Testis (tissue), 3 donors: Measurements from ENCODE around the gene ALG12. TPM values are rescaled to one million over a fixed set of nuclear protein-coding genes. Genes with fewer than 3 reads are reported as not detected.
A peak's percentile ranks its signal among the peaks of the same experiment; 100 is the strongest.

ENCODE experiments used
- DNase-seq: peaks from one replicate; pipeline ENCODE4 v3.0.0-alpha.2; 2019
- H3K27ac ChIP-seq, 2 donors: fragments of 200-600 bp; sonication (generic); one replicate each; pipeline ENCODE4 v1.5.1; 2019
- H3K27me3 ChIP-seq: fragments of 200-600 bp; sonication (generic); one replicate; pipeline ENCODE4 v1.5.1; 2019
- H3K36me3 ChIP-seq: fragments of 200-600 bp; sonication (generic); one replicate; pipeline ENCODE4 v1.5.1; 2017; ENCODE audit warnings: low read depth; ENCODE audit errors: missing control alignments
- H3K4me1 ChIP-seq: fragments of 200-600 bp; sonication (generic); one replicate; pipeline ENCODE4 v1.5.1; 2019
- H3K4me3 ChIP-seq, 2 donors: fragments of 200-600 bp; sonication (generic); one replicate each; pipeline ENCODE4 v1.5.1; 2017 to 2019
- H3K9me3 ChIP-seq: fragments of 200-600 bp; sonication (generic); one replicate; pipeline ENCODE4 v1.5.1; 2017
- POLR2A ChIP-seq: fragments of 450-650 bp; IDR thresholded peaks from one replicate; pipeline ENCODE4 v1.6.1; 2017; ENCODE audit warnings: antibody characterized with exemption, mild to moderate bottlenecking, moderate library complexity
- WGBS, 2 donors: methylation state at CpG; one replicate each; pipeline ENCODE4 v1.1.5; 2018; 5-methylcytosine and 5-hydroxymethylcytosine counted together
- intact Hi-C: fragments of 100-400 bp; cut with DNase I; formaldehyde crosslinking; loops from one replicate; pipeline ENCODE4 v1.15.1; 2023; ENCODE audit warnings: low total_unique reads
- polyA plus RNA-seq: library from polyadenylated mRNA; stranded (reverse); fragments of 350-450 nt; fragmentation: Illumina TruSeq; extraction: RNeasy Lipid Tissue Mini Kit (QIAGEN cat#74804); gene quantifications from one replicate; pipeline ENCODE4 v1.2.3, GENCODE V29; 2014; ENCODE audit warnings: low read depth, low replicate concordance; ENCODE audit not compliant: insufficient read depth
- total RNA-seq, 2 donors: library from RNA; depleted of rRNA; stranded (reverse); fragments of >200 nt; gene quantifications; one replicate each; pipeline ENCODE4 v1.2.3, GENCODE V29; 2016
- TF ChIP-seq, protein P1 (sequence below), 3 experiments: fragments of 450-650 bp in 2 of 3; fragments of 200-600 bp in 1 of 3; sonication (generic) in 1 of 3; IDR thresholded peaks; one replicate each; pipeline ENCODE4 v1.5.1; 2016 to 2019; ENCODE audit warnings: antibody characterized with exemption in 3 of 3, mild to moderate bottlenecking in 2 of 3, moderate library complexity in 1 of 3

ALG12 gene
- total and polyA plus RNA-seq, 3 donors from 2014 or later, result 10.6 to 18.3 (median 11.9) TPM

DNA sequence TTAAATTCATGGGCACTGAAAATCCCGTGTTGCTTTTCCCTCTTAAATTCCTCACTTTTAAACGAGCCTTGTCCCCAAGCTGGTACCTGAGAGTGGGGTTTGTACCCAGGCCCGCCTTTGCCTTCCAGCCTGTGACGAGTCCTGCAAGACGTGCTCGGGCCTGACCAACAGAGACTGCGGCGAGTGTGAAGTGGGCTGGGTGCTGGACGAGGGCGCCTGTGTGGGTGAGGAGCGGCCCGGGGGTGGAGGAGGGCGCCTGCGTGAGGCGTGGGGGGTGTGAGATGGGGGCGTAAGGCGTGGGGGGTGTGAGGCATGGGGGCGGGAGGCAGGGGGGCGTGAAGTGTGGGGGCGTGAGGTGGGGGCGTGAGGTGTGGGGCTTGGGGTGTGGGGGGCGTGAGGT is 4.2 kb upstream of the ALG12 start:
- Histone ChIP-seq H3K4me3 (no peak overlapping the region), H3K36me3 (no peaks in the 10 kb centered on the region), H3K27me3 (no peaks in the 10 kb centered on the region), H3K27ac (no peak overlapping the region), H3K4me1 (peaks cover 5% of the 10 kb centered on the region), H3K9me3 (no peaks in the 10 kb centered on the region)
- intact Hi-C loops, result no loop called here
- TF ChIP-seq POLR2A, result no peak
- TF ChIP-seq, protein P1, sequence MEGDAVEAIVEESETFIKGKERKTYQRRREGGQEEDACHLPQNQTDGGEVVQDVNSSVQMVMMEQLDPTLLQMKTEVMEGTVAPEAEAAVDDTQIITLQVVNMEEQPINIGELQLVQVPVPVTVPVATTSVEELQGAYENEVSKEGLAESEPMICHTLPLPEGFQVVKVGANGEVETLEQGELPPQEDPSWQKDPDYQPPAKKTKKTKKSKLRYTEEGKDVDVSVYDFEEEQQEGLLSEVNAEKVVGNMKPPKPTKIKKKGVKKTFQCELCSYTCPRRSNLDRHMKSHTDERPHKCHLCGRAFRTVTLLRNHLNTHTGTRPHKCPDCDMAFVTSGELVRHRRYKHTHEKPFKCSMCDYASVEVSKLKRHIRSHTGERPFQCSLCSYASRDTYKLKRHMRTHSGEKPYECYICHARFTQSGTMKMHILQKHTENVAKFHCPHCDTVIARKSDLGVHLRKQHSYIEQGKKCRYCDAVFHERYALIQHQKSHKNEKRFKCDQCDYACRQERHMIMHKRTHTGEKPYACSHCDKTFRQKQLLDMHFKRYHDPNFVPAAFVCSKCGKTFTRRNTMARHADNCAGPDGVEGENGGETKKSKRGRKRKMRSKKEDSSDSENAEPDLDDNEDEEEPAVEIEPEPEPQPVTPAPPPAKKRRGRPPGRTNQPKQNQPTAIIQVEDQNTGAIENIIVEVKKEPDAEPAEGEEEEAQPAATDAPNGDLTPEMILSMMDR (IDR thresholded peaks at IDR 0.05), result no peak
- no peak for DNase-seq
- WGBS, 2 donors, result 89 to 93% methylated on average over 16 to 22 of the region's 22 CpGs

DNA sequence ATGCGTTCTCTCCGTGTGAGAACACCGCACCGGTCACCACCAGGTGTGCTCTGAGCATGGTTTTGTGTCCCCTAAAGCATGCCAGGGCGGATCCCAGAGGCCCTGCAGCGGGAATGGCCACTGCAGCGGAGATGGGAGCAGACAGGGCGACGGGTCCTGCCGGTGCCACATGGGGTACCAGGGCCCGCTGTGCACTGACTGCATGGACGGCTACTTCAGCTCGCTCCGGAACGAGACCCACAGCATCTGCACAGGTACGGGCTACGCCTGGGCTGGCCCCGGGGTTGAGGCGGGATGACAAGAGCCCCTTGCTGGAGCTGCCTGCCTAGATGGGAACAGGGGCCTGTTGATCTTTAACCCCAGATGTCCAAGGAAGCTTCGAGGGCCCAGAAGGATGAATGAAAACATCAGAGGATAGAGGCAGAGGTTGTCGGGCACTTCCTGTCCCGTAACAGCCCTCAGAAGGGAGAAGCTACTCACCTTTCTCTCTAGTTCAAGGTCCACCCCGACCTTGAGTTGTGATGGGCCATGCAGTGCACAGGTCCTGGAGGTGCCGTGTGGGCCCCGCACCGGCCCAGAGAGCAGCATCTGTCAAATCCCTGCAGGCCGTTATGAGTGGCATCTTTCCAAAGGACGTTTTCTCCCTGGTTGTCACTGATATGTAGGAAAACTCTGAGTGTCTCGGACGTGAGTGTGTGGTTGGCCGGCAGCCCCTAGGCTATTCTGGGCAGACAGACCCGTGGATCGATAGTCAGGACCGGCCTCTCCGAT is 3.5 kb upstream of the ALG12 start:
- DNase-seq, result no peak
- no peak overlapping the region for H3K4me3 ChIP-seq
- WGBS, 2 donors, result 90 to 92% methylated on average over 13 to 35 of the region's 35 CpGs
- H3K27ac ChIP-seq, result no peak overlapping the region
- no peaks in the 10 kb centered on the region for H3K9me3 ChIP-seq
- TF ChIP-seq POLR2A, result no peak
- TF ChIP-seq, protein P1 (IDR thresholded peaks at IDR 0.05), result no peak
- intact Hi-C loops, result no loop called here
- no peaks in the 10 kb centered on the region for H3K36me3 ChIP-seq
- H3K27me3 ChIP-seq, result no peaks in the 10 kb centered on the region
- peaks cover 5% of the 10 kb centered on the region for H3K4me1 ChIP-seq

DNA sequence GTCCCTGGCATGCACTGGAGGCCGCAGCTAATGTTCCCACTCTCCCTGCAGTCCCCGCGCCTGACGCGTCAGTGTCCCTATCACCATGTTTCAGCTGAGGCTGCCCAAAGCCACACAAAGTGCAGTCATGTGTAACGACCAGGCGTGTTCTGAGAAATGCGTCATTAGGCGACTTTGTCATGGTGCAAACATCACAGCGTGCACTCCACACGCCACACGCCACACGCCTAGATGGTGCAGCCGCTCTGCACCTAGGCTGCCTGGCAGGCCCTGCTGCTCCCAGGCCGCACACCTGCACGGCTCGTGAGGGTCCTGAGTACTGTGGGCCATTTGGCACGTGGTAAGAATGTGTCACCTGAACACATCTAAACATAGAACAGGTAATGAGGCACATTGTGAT is 2.6 kb upstream of the ALG12 start:
- intact Hi-C loops, result no loop called here

GRCh38 chr22:49918911-49919881 is 958 bp upstream of the ALG12 start:
- Histone ChIP-seq H3K9me3 (no peaks in the 10 kb centered on the region), H3K27me3 (no peaks in the 10 kb centered on the region), H3K4me3 (peak overlapping the region; percentile 83 to 86), H3K36me3 (no peaks in the 10 kb centered on the region), H3K27ac (no peak overlapping the region), H3K4me1 (peaks cover 5% of the 10 kb centered on the region)
- TF ChIP-seq POLR2A, result no peak
- TF ChIP-seq, protein P1 (IDR thresholded peaks at IDR 0.05), result no peak
- WGBS, 2 donors, result 38 to 57% methylated on average over 15 to 46 of the region's 47 CpGs
- intact Hi-C loops, result no loop called here
- no peak for DNase-seq

More for the DNA sequence above, 2.6 kb upstream of the ALG12 start:
- Histone ChIP-seq H3K27ac (no peak overlapping the region), H3K4me3 (no peak overlapping the region), H3K27me3 (no peaks in the 10 kb centered on the region), H3K4me1 (peaks cover 5% of the 10 kb centered on the region), H3K36me3 (no peaks in the 10 kb centered on the region), H3K9me3 (no peaks in the 10 kb centered on the region)
- WGBS, 2 donors, result 91 to 99% methylated on average over 16 to 18 of the region's 18 CpGs
- TF ChIP-seq, protein P1 (IDR thresholded peaks at IDR 0.05), result no peak
- no peak for TF ChIP-seq POLR2A
- DNase-seq, result no peak
